ENCODE data around the gene METRNL. TPM values are rescaled to one million over a fixed set of nuclear protein-coding genes. Genes with fewer than 3 reads are reported as not detected.
"Not testable (repeated sequence)": the region's sequence is repeated elsewhere in the genome, so short reads cannot be mapped to it uniquely, and the experiment has no call there.

The METRNL gene
- total RNA-seq, 1 experiment from 2014 or later, result 33.8 TPM

- Mint-ChIP-seq H3K4me3 (ENCODE audit: unreplicated experiment) (no peak overlapping the region), H3K27me3 (ENCODE audit: insufficient read depth, unreplicated experiment) (no peaks in the 10 kb centered on the region), H3K9me3 (ENCODE audit: unreplicated experiment) (peaks cover 18% of the 10 kb centered on the region), H3K27ac (ENCODE audit: unreplicated experiment) (no peak overlapping the region), H3K4me1 (ENCODE audit: low read depth, unreplicated experiment) (no peaks in the 10 kb centered on the region), H3K36me3 (ENCODE audit: insufficient read depth, unreplicated experiment) (peaks cover 16% of the 10 kb centered on the region)
- POLR2A ChIA-PET, result no interaction called here
- no peak overlapping the region for H3K4me3 ChIP-seq (ENCODE audit: low read depth, low read length)
- H3K36me3 ChIP-seq (ENCODE audit: control insufficient read depth, insufficient read depth, low read length), result no peaks in the 10 kb centered on the region; the same call in 1 of the 2 replicates
- H3K4me1 ChIP-seq, result no peaks in the 10 kb centered on the region
- no peak for DNase-seq
- TF ChIP-seq CTCF (IDR thresholded peaks at IDR 0.05; ENCODE audit: insufficient read depth in 1 of 2, low read depth in 1 of 2, low read length in 1 of 2, severe bottlenecking in 1 of 2, unreplicated experiment in 1 of 2), result no peak
- intact Hi-C loops (cut with micrococcal nuclease; ENCODE audit: unreplicated experiment), result no loop called here
- H3K27me3 ChIP-seq (replicated peaks; ENCODE audit: control insufficient read depth, insufficient read depth, low read length), result no peaks in the 10 kb centered on the region
- peaks cover 19% of the 10 kb centered on the region for H3K9me3 ChIP-seq
- no TSS peak for BruUV-seq (replicated peaks)
- CTCF ChIA-PET, result no interaction called here
Observed at GRCh38 chr17:83037084-83037873, 42.1 kb upstream of the METRNL start.

GRCh38 chr17:83037874-83038165 is 41.6 kb upstream of the METRNL start:
- ChIA-PET POLR2A (no interaction called here), CTCF (no interaction called here)
- Histone ChIP-seq H3K4me3 (ENCODE audit: low read depth, low read length) (no peak overlapping the region), H3K9me3 (peaks cover 22% of the 10 kb centered on the region), H3K36me3 (ENCODE audit: control insufficient read depth, insufficient read depth, low read length) (no peaks in the 10 kb centered on the region; the same call in 1 of the 2 replicates), H3K4me1 (no peaks in the 10 kb centered on the region), H3K27me3 (replicated peaks; ENCODE audit: control insufficient read depth, insufficient read depth, low read length) (no peaks in the 10 kb centered on the region)
- H3K9me3 Mint-ChIP-seq (ENCODE audit: unreplicated experiment), result peaks cover 23% of the 10 kb centered on the region
- no peak for DNase-seq
- no peak overlapping the region for H3K4me3 Mint-ChIP-seq (ENCODE audit: unreplicated experiment)
- peaks cover 16% of the 10 kb centered on the region for H3K36me3 Mint-ChIP-seq (ENCODE audit: insufficient read depth, unreplicated experiment)
- no TSS peak for BruUV-seq (replicated peaks)
- TF ChIP-seq CTCF (IDR thresholded peaks at IDR 0.05; ENCODE audit: insufficient read depth in 1 of 2, low read depth in 1 of 2, low read length in 1 of 2, severe bottlenecking in 1 of 2, unreplicated experiment in 1 of 2), result no peak
- no peaks in the 10 kb centered on the region for H3K4me1 Mint-ChIP-seq (ENCODE audit: low read depth, unreplicated experiment)
- H3K27me3 Mint-ChIP-seq (ENCODE audit: insufficient read depth, unreplicated experiment), result no peaks in the 10 kb centered on the region
- intact Hi-C loops (cut with micrococcal nuclease; ENCODE audit: unreplicated experiment), result no loop called here
- no peak overlapping the region for H3K27ac Mint-ChIP-seq (ENCODE audit: unreplicated experiment)

GRCh38 chr17:83038983-83039382 is 40.4 kb upstream of the METRNL start:
- H3K4me1 ChIP-seq; H3K27ac Mint-ChIP-seq (ENCODE audit: unreplicated experiment); H3K4me3 ChIP-seq (ENCODE audit: low read depth, low read length); H3K27me3 ChIP-seq (replicated peaks; ENCODE audit: control insufficient read depth, insufficient read depth, low read length); BruUV-seq (replicated peaks); CTCF ChIA-PET; DNase-seq; intact Hi-C loops (cut with micrococcal nuclease; ENCODE audit: unreplicated experiment); H3K4me3 Mint-ChIP-seq (ENCODE audit: unreplicated experiment); H3K36me3 ChIP-seq (ENCODE audit: control insufficient read depth, insufficient read depth, low read length); H3K4me1 Mint-ChIP-seq (ENCODE audit: low read depth, unreplicated experiment); H3K27me3 Mint-ChIP-seq (ENCODE audit: insufficient read depth, unreplicated experiment); POLR2A ChIA-PET: not testable (repeated sequence)
- Mint-ChIP-seq H3K36me3 (ENCODE audit: insufficient read depth, unreplicated experiment) (peaks cover 20% of the 10 kb centered on the region), H3K9me3 (ENCODE audit: unreplicated experiment) (peaks cover 35% of the 10 kb centered on the region)
- H3K9me3 ChIP-seq, result peaks cover 22% of the 10 kb centered on the region

All from Caco-2 (cell line).